Muscle layer of duodenum (tissue), 2 donors: ENCODE measurements around the gene PHLDB3.

Source experiments
- H3K27ac ChIP-seq: one replicate; pipeline ENCODE4 v1.7.0; 2013; ENCODE audit warnings: mild to moderate bottlenecking, low read length
- H3K27me3 ChIP-seq: one replicate; pipeline ENCODE4 v1.7.0; 2013; ENCODE audit warnings: low read depth, mild to moderate bottlenecking, control low read depth, low read length
- H3K36me3 ChIP-seq, 2 donors: one replicate each; pipeline ENCODE4 v1.7.0; 2013; ENCODE audit warnings: low read length in 2 of 2, control low read depth in 1 of 2, mild to moderate bottlenecking in 1 of 2; ENCODE audit not compliant: insufficient read depth in 2 of 2, control insufficient read depth in 1 of 2
- H3K4me1 ChIP-seq, 2 donors: one replicate each; pipeline ENCODE4 v1.7.0; 2013; ENCODE audit warnings: low read length in 2 of 2, mild to moderate bottlenecking in 2 of 2, control low read depth in 1 of 2, moderate library complexity in 1 of 2; ENCODE audit not compliant: insufficient read depth in 2 of 2, control insufficient read depth in 1 of 2
- H3K4me3 ChIP-seq, 2 donors: one replicate each; pipeline ENCODE4 v1.7.0; 2013; ENCODE audit warnings: low read length in 2 of 2, low read depth in 1 of 2, mild to moderate bottlenecking in 1 of 2
- H3K9me3 ChIP-seq, 2 donors: one replicate each; pipeline ENCODE4 v1.7.0; 2013; ENCODE audit warnings: low read length in 2 of 2, control low read depth in 1 of 2, mild to moderate bottlenecking in 1 of 2; ENCODE audit not compliant: control insufficient read depth in 1 of 2
- donor health status: healthy.

Gene PHLDB3

DNA sequence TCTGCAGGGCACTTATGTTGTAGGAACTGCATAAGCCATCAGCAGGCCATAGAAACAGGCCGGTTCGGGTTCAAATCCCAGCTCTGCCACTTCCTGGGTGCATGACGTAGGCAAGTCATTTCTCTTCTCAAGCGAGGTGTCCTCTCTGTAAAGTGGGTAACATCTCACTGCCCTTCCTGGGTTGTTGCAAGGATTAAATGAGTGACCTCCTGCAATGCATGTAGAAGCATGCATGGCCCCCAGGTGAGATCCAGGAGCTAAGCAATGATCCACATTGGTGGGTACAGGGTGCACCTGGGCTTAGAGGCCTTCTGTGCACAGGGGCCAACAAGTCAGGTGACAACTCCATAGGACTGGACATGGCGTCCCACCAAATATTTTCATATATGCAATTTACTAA lies 13.8 kb downstream of the PHLDB3 start:
- H3K9me3 ChIP-seq = no peaks in the 10 kb centered on the region
- H3K4me3 ChIP-seq = no peak overlapping the region
- H3K4me1 ChIP-seq = no peaks in the 10 kb centered on the region
- H3K36me3 ChIP-seq = peaks cover 0 to 16% of the 10 kb centered on the region in 2 donors
- no peak overlapping the region for H3K27ac ChIP-seq
- H3K27me3 ChIP-seq = no peaks in the 10 kb centered on the region

DNA sequence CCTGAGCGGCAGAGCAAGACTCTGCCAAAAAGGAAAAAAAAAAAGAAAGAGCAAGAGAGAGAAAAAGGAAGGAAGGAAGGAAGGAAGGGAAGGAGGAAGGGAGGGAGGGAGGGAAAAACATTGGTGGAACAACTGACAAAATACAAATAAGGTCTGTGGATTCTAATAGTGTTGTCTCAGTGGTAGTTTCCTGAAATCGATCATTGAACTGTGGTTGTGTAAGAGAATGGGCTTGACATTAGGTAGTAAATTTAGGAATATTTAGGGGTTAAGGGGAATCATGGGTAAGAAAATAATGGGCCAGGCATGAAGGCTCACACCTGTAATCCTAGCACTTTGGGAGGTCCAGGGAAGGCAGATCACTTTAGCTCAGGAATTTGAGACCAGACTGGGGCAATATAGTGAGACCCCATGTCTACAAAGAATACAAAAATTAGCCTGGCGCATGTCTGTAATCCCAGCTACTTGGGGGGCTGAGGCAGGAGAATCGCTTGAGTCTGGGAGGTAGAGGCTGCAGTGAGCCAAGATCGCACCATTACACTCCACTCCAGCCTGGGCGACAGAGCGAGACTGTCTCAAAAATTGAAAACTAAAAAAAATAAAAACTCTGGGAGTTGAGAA lies 14.5 kb downstream of the PHLDB3 start:
- no peak overlapping the region for H3K27ac ChIP-seq

DNA sequence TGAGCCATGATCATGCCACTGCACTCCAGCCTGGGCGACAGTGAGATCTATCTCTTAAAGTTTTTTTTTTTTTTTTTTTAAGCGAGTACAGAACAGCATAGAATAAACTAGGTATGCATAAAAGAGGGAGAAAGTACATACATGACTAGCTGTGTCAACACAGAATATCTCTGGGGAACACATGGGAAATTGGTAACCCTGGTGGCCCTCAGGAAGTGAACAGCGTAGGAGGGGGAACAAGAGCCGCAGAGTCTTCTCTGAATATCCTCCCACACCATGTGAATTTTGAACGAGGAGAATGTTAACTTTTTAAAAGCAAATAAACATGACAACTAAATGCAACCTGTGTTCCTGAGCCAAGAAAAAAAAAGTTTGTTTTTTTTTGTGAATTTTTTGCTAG lies 15.2 kb downstream of the PHLDB3 start:
- no peaks in the 10 kb centered on the region for H3K9me3 ChIP-seq
- H3K36me3 ChIP-seq = peaks cover 0 to 7% of the 10 kb centered on the region in 2 donors
- no peaks in the 10 kb centered on the region for H3K4me1 ChIP-seq
- H3K4me3 ChIP-seq = no peak overlapping the region
- H3K27ac ChIP-seq = no peak overlapping the region
- no peaks in the 10 kb centered on the region for H3K27me3 ChIP-seq

More for the DNA sequence above, 14.5 kb downstream of the PHLDB3 start:
- no peaks in the 10 kb centered on the region for H3K27me3 ChIP-seq
- no peak overlapping the region for H3K4me3 ChIP-seq
- peaks cover 0 to 11% of the 10 kb centered on the region in 2 donors for H3K36me3 ChIP-seq
- H3K4me1 ChIP-seq = no peaks in the 10 kb centered on the region
- no peaks in the 10 kb centered on the region for H3K9me3 ChIP-seq

GRCh38 chr19:43488179-43488578 lies 16.4 kb downstream of the PHLDB3 start:
- no peaks in the 10 kb centered on the region for H3K4me1 ChIP-seq
- no peak overlapping the region for H3K4me3 ChIP-seq
- H3K27me3 ChIP-seq = no peaks in the 10 kb centered on the region
- H3K27ac ChIP-seq = no peak overlapping the region
- H3K9me3 ChIP-seq = no peaks in the 10 kb centered on the region
- H3K36me3 ChIP-seq = peaks cover 0 to 4% of the 10 kb centered on the region in 2 donors

DNA sequence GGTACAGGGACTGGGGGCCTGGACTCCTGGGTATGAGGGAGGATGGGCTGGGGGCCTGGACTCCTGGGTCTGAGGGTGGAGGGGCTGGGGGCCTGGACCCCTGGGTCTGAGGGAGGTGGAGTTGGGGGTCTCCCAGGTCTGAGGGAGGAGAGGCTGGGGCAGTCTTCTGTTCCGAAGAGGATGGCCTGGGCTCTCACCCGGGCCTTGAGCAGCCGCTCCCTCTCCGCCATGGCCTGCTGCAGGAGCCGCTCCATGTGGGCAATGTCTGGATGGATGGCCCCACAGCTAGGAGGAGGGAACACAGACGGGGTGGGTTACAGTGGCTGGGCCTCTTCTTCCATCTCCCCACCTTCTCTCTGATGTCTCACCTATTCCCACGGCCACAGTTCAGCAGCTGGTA lies 18.1 kb downstream of the PHLDB3 start:
- Histone ChIP-seq H3K36me3 (peaks cover 0 to 4% of the 10 kb centered on the region in 2 donors), H3K4me3 (no peak overlapping the region), H3K9me3 (no peaks in the 10 kb centered on the region), H3K4me1 (no peaks in the 10 kb centered on the region), H3K27ac (no peak overlapping the region), H3K27me3 (no peaks in the 10 kb centered on the region)

GRCh38 chr19:43485951-43486350 lies 18.6 kb downstream of the PHLDB3 start:
- no peaks in the 10 kb centered on the region for H3K27me3 ChIP-seq
- peaks cover 0 to 3% of the 10 kb centered on the region in 2 donors for H3K36me3 ChIP-seq
- no peak overlapping the region for H3K4me3 ChIP-seq
- no peak overlapping the region for H3K27ac ChIP-seq
- H3K9me3 ChIP-seq = no peaks in the 10 kb centered on the region
- no peaks in the 10 kb centered on the region for H3K4me1 ChIP-seq

GRCh38 chr19:43483281-43483680 lies 21.3 kb downstream of the PHLDB3 start:
- Histone ChIP-seq H3K27ac (no peak overlapping the region), H3K27me3 (no peaks in the 10 kb centered on the region)

GRCh38 chr19:43482193-43482592 lies 22.4 kb downstream of the PHLDB3 start:
- H3K27me3 ChIP-seq = no peaks in the 10 kb centered on the region
- H3K9me3 ChIP-seq = no peaks in the 10 kb centered on the region

More at GRCh38 chr19:43483281-43483680, 21.3 kb downstream of the PHLDB3 start:
- Histone ChIP-seq H3K9me3 (no peaks in the 10 kb centered on the region), H3K4me3 (no peak overlapping the region), H3K4me1 (no peaks in the 10 kb centered on the region), H3K36me3 (peaks cover 0 to 1% of the 10 kb centered on the region in 2 donors)

GRCh38 chr19:43481701-43482100 lies 22.8 kb downstream of the PHLDB3 start:
- Histone ChIP-seq H3K4me1 (no peaks in the 10 kb centered on the region), H3K27ac (no peak overlapping the region), H3K36me3 (peaks cover 4% of the 10 kb centered on the region in 2 donors), H3K9me3 (no peaks in the 10 kb centered on the region), H3K27me3 (no peaks in the 10 kb centered on the region), H3K4me3 (no peak overlapping the region)

More at GRCh38 chr19:43482193-43482592, 22.4 kb downstream of the PHLDB3 start:
- Histone ChIP-seq H3K4me3 (no peak overlapping the region), H3K4me1 (no peaks in the 10 kb centered on the region), H3K36me3 (peaks cover 4% of the 10 kb centered on the region in 2 donors), H3K27ac (no peak overlapping the region)

- no peaks in the 10 kb centered on the region for H3K4me1 ChIP-seq
- H3K36me3 ChIP-seq = peaks cover 4% of the 10 kb centered on the region in 2 donors
- no peaks in the 10 kb centered on the region for H3K27me3 ChIP-seq
- H3K27ac ChIP-seq = no peak overlapping the region
- H3K9me3 ChIP-seq = no peaks in the 10 kb centered on the region
- no peak overlapping the region for H3K4me3 ChIP-seq
Measured at GRCh38 chr19:43480574-43480973, 24.0 kb downstream of the PHLDB3 start.

GRCh38 chr19:43479961-43480561 lies 24.5 kb downstream of the PHLDB3 start:
- Histone ChIP-seq H3K4me3 (no peak overlapping the region), H3K4me1 (no peaks in the 10 kb centered on the region), H3K9me3 (no peaks in the 10 kb centered on the region)

DNA sequence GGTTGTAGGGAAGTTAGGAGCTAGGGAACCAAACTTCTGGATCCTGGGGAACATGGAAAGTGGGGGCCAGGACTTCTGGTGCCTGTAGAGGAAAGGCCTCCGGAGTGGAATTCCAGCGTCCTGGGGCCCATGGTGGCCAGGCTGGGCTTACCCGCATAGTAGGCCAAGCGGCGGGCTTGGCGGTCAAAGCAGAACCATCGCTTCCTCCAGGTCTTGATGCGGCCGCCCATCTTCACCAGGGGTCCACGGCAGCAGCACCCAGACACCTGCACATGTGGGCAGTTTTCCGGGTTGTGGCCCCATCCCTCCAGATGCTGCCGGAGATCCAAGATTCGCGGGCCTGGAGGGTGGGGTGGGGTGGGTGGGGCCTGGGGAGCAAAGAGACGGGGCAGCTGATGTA lies 25.3 kb downstream of the PHLDB3 start:
- H3K9me3 ChIP-seq = no peaks in the 10 kb centered on the region
- H3K36me3 ChIP-seq = peaks cover 4% of the 10 kb centered on the region in 2 donors
- no peak overlapping the region for H3K4me3 ChIP-seq
- no peaks in the 10 kb centered on the region for H3K4me1 ChIP-seq
- no peaks in the 10 kb centered on the region for H3K27me3 ChIP-seq
- H3K27ac ChIP-seq = no peak overlapping the region

More at GRCh38 chr19:43479961-43480561, 24.5 kb downstream of the PHLDB3 start:
- no peaks in the 10 kb centered on the region for H3K27me3 ChIP-seq
- H3K27ac ChIP-seq = no peak overlapping the region
- H3K36me3 ChIP-seq = peaks cover 4% of the 10 kb centered on the region in 2 donors
